H1 (cell line): ENCODE measurements around the gene POLL. TPM values are rescaled to one million over a fixed set of nuclear protein-coding genes. Genes with fewer than 3 reads are reported as not detected.

Source experiments
- JUND ChIP-seq: IDR thresholded peaks from 2 replicates; pipeline ENCODE4 v1.6.1; 2011; ENCODE audit warnings: mild to moderate bottlenecking, improper control_type of control experiment, low read length
- KDM5A ChIP-seq: fragments of 200-600 bp; IDR thresholded peaks from 2 replicates; pipeline ENCODE4 v1.7.1; 2012; ENCODE audit warnings: mild to moderate bottlenecking, low read length, inconsistent platforms, mixed read lengths
- SAP30 ChIP-seq: fragments of 300-600 bp; sonication (generic); IDR thresholded peaks from 2 replicates; pipeline ENCODE4 v1.7.1; 2012; ENCODE audit warnings: low read length, moderate library complexity, mild to moderate bottlenecking, inconsistent platforms; ENCODE audit not compliant: insufficient read depth, insufficient replicate concordance
- TCF12 ChIP-seq: IDR thresholded peaks from 2 replicates; pipeline ENCODE4 v1.6.1; 2011; ENCODE audit warnings: low read depth, mild to moderate bottlenecking, low read length
- polyA plus RNA-seq, 7 experiments: library from polyadenylated mRNA; depleted of rRNA in 3 of 7; stranded (reverse) in 5 of 7; unstranded in 2 of 7; fragments of >200 nt in 5 of 7; fragments of 200-250 nt in 2 of 7; gene quantifications; 1 replicate in 5 of 7; 2 replicates in 1 of 7; 4 replicates in 1 of 7; pipeline versions ENCODE4 v1.2.1 to v1.2.3, GENCODE V29; 2011 to 2013; ENCODE audit warnings: missing spikeins in 2 of 7, mixed read lengths in 2 of 7
- total RNA-seq: library from RNA; stranded (reverse); fragmentation: NEBNext Ultra II Directional; extraction: Animal tissue kit (Norgen Biotek cat#: 25700); gene quantifications from 2 replicates; pipeline ENCODE4 v1.2.1, GENCODE V29; 2021

POLL gene
- total and polyA plus RNA-seq, 2 of the 8 experiments (the other 6 are each of a cell fraction or from before 2014, with no cell fraction given) = 26.1 to 45.9 TPM

DNA sequence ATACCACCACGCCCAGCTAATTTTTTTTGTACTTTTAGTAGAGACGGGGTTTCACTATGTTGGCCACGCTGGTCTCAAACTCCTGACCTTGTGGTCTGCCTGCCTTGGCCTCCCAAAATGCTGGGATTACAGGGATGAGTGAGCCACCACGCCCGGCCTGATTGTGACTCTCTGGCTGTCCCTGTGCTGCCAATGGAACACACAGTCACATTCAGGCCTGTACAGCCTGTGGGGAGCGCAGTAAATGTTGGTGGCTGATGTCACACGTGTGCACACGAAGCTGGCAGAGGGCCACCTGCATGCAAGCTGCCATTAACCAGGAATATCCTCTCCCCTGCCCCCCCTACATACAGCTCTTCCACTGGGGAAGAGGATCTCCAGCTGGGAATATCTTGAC lies 22.1 kb downstream of the POLL start (continued):
- TF ChIP-seq JUND (no peak), SAP30 (no peak), KDM5A (no peak), TCF12 (no peak)
